GM19455 (cell line): ENCODE results near the gene FLNA.
"Not testable (repeated sequence)": the region's sequence is repeated elsewhere in the genome, so short reads cannot be mapped to it uniquely, and the experiment has no call there.

Source experiments
- ATAC-seq: cut with Tn5 transposase; IDR thresholded peaks from one replicate; pipeline ENCODE4 v1.9.1; 2021; ENCODE audit not compliant: unreplicated experiment

FLNA gene, protein sequence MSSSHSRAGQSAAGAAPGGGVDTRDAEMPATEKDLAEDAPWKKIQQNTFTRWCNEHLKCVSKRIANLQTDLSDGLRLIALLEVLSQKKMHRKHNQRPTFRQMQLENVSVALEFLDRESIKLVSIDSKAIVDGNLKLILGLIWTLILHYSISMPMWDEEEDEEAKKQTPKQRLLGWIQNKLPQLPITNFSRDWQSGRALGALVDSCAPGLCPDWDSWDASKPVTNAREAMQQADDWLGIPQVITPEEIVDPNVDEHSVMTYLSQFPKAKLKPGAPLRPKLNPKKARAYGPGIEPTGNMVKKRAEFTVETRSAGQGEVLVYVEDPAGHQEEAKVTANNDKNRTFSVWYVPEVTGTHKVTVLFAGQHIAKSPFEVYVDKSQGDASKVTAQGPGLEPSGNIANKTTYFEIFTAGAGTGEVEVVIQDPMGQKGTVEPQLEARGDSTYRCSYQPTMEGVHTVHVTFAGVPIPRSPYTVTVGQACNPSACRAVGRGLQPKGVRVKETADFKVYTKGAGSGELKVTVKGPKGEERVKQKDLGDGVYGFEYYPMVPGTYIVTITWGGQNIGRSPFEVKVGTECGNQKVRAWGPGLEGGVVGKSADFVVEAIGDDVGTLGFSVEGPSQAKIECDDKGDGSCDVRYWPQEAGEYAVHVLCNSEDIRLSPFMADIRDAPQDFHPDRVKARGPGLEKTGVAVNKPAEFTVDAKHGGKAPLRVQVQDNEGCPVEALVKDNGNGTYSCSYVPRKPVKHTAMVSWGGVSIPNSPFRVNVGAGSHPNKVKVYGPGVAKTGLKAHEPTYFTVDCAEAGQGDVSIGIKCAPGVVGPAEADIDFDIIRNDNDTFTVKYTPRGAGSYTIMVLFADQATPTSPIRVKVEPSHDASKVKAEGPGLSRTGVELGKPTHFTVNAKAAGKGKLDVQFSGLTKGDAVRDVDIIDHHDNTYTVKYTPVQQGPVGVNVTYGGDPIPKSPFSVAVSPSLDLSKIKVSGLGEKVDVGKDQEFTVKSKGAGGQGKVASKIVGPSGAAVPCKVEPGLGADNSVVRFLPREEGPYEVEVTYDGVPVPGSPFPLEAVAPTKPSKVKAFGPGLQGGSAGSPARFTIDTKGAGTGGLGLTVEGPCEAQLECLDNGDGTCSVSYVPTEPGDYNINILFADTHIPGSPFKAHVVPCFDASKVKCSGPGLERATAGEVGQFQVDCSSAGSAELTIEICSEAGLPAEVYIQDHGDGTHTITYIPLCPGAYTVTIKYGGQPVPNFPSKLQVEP (N-terminal part only)

GRCh38 chrX:154374313-154375155 is at the start of gene FLNA:
Gene FLNA (minus strand): TSS chrX:154374634. CDS start chrX:154371245, 3,389 bp downstream.
- ATAC-seq: no peak

GRCh38 chrX:154420402-154420756 is 45.9 kb upstream of the FLNA start:
- no peak for ATAC-seq

DNA sequence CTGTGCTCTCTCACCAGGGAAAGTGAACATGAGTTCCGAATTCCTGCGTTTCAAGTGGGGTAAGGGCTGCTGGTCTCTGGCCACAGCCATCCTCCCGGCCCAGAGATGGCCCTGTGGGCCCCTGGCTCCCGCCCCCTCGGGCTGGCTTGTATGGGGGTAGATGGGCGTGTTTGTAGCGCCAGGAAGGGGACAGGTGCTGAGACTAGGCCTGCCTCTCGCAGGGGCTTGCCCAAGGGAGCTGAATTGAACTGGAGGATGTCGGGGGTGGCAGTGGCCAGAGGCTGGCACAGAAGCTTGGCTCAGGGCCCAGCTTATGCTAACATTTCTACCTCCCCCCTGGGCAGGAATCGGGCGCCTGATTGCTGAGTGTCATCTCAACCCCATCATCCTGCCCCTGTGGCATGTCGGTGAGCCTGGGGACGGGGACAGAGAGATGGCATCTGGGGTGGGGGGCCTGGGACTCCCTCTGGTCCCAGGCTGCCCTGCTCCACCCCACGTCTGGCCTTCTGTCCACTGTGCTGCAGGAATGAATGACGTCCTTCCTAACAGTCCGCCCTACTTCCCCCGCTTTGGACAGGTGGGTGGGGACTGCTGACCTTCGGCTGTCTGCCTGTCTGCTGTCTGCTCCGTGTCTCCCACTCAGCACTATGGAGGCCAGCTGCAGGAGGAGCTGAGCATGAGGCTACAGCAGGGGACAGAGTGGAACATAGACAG is 45.4 kb upstream of the FLNA start:
- ATAC-seq: no peak

GRCh38 chrX:154419189-154419588 is 44.8 kb upstream of the FLNA start:
- no peak for ATAC-seq

GRCh38 chrX:154417157-154417556 is 42.7 kb upstream of the FLNA start:
- ATAC-seq: no peak

DNA sequence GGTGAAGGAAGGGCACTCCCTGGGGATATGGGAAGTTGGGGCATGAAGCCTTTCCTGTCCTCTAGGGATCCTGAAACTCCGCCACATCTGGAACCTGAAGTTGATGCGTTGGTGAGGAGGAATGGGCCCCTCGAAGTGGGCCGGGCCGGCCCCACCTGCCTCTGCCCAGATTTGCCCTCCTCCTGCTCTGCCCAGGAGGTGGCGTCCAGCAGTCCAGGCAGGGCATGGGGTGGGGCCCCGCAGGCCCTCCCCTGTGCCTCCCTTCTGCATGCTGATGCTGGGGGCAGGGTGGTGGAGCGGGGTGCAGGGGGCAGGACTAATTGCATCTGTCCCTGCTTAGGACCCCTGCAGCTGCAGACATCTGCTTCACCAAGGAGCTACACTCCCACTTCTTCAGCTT is 38.7 kb upstream of the FLNA start:
- ATAC-seq: no peak

DNA sequence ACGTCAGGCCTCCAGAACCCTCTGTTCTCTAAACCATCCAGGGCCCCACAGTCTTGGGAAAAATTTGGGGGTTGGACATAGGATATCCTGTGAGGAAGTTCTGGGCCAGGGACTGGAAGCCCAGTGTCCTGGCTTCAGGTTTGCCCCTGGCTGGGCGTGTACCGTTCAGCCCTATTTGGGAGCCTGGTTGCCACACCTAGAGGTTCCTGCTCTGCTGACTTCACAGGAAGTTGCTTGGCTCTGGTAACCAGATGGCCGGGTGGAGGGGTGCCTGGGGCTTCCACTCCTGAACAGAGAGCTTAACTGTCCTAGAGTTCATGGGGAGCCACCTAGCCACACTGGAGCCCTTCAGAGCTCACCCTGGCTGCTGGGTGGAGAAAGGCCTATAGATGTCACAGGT is 38.0 kb upstream of the FLNA start:
- ATAC-seq: no peak

- ATAC-seq: no peak
Measured at GRCh38 chrX:154411981-154412340, 37.5 kb upstream of the FLNA start.

- peak; percentile 44 for ATAC-seq
Measured at GRCh38 chrX:154409222-154409871, 34.9 kb upstream of the FLNA start, which contains the start of gene DNASE1L1. Gene DNASE1L1 (minus strand): TSS chrX:154409254. CDS start chrX:154405568, 3,686 bp downstream.

DNA sequence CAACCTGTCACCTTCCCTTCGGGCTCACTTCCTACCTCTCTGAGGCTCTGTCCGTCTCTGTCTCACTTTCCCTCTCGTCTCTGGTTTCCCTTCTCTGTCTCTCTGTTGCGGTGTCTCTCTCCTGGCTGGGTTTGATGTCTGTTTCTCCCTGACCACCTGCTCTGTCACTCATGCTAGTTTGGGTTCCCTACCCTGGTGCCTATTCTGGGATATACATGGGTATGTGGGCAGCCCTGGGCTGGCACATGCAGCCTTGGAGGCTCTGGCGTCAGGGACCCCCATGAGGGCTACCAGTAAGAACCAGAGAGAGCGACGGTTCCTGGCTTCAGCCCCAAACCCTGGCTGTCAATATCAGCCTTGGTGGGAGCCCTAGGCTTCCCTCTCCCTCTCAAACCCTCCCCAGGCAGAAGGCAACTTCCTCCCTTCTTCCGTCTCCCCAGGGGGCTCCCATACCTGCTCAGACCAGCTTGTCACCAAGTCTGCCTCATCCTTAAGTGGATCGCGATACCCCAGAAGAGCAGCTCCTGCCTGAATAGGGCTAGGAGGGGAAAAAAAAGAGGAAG is 34.3 kb upstream of the FLNA start:
- peak; percentile 13 for ATAC-seq

GRCh38 chrX:154404625-154405192 is 30.3 kb upstream of the FLNA start:
- ATAC-seq: no peak

- no peak for ATAC-seq
Measured at GRCh38 chrX:154403858-154404257, 29.4 kb upstream of the FLNA start.

GRCh38 chrX:154403192-154403591 is 28.8 kb upstream of the FLNA start:
- ATAC-seq: no peak

- ATAC-seq: no peak
Measured at GRCh38 chrX:154402622-154403127, 28.2 kb upstream of the FLNA start.

- ATAC-seq: no peak
Measured at GRCh38 chrX:154401918-154402621, 27.6 kb upstream of the FLNA start.

DNA sequence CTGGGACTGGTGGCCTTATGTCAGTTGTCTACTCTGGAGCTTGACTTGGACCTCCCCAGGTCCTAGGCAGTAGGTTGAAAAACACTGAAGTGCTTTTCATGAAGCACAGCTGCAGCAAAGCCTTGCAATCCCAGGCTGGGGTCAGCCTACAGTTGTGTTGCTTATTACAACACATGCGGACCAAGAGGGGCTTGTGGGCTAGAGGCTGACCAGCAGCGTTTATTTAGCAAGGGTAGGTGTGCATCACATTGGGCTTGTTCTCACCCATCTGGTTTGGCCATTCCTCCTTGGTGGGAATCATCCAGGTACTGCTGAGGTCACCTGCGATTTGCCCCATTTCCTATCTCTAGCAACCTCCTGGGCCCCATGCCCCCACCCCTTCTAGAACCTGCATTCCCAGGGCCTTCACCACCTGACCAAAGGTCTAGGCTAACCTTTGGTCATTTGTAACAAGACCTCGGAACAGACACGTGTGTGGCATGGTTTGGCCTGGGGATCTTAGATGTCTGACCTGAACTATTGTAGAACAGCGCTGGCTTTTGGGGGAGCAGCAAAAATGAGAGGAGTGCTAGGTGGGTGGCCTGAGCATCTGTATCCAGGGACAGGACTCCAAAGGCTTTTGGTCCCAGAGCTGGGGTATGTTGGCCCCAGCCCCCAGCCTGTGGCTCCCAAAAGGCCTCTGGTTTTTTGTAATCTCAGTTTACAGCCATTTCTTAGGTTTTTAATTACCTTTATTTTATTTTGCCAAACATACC is 26.8 kb upstream of the FLNA start:
- ATAC-seq: no peak

GRCh38 chrX:154400369-154400817 is 26.0 kb upstream of the FLNA start:
- ATAC-seq: not testable (repeated sequence)
